HG03103 (cell line): Measurements from ENCODE around the gene HDAC8.
"Not testable (repeated sequence)": the region's sequence is repeated elsewhere in the genome, so short reads cannot be mapped to it uniquely, and the experiment has no call there.

Experiments used
- ATAC-seq: cut with Tn5 transposase; IDR thresholded peaks from one replicate; pipeline ENCODE4 v1.9.1; 2021; ENCODE audit warnings: low read depth; ENCODE audit not compliant: unreplicated experiment

Gene HDAC8

DNA sequence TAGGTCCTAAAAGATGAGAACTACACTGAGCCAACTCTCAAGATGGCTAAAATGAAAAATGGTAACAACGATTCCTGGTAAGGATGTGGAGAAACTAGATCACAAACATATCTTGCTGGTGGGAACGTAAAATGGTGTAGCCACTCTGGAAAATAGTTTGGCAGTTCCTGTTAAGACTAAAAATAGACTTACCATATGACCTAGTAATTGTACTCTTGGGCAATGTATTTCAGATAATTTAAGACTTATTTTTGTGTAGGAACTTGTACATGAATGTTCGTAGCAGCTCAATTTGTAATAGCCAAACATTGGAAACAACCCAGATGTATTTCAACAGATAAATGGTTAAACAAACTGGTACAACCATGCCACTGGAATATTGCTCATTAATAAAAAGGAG is 106.2 kb downstream of the HDAC8 start:
- ATAC-seq = no peak

DNA sequence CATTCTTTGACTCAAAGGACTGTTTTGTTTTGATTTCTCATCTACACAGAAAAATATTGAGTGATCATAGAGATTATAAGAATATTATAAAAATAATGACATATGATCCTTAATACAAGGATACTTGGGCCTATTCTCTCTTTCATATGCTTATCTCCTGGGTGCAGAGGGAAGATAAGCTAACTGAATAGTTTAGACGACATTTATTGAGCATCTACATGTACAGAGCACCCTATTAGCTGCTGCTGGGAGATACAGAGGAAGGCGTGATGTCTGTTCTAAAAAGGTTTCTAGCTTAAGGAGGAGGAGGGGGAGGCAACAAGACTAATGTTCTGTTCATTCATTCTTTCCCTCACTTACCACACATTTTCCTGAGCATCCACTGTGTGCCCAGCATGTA is 106.8 kb downstream of the HDAC8 start:
- ATAC-seq = no peak

DNA sequence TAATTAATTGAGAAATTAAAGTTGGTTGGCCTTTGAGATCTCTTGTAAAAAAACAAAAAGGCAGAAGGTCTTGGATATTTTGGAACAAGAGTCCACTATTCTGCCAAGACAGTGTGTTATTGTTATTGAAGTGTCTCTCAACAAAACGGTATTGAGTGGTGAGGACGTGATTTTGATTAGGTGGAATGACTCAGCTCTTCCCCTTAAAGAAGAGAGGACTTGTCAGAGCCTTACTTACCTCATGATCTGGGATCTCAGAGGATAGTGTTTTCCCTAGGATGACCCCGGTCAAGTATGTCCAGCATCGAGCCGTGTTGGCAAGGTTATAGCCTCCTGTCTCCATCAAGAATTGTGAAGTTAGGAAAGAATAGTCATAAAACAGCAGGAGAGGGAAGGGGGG is 110.9 kb downstream of the HDAC8 start:
- no peak for ATAC-seq

DNA sequence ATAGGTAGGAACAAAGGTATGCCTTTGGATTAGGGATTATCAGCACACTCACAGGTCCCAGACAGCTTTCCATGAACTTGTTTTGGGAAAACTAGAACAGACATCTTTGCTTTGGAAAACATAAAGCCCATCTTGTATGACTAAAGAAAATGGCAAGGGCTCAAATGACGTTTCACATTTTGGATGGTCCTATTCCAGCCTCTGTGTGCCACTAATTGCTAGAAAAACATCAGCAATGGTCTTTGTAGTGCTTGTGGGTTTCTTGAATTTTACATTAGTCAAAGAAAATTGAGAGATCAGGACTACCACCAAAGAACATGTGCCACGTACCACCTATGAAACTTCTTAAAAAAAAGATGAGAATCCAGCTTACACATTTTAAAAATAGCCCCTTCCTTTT is 111.4 kb downstream of the HDAC8 start:
- ATAC-seq = no peak

DNA sequence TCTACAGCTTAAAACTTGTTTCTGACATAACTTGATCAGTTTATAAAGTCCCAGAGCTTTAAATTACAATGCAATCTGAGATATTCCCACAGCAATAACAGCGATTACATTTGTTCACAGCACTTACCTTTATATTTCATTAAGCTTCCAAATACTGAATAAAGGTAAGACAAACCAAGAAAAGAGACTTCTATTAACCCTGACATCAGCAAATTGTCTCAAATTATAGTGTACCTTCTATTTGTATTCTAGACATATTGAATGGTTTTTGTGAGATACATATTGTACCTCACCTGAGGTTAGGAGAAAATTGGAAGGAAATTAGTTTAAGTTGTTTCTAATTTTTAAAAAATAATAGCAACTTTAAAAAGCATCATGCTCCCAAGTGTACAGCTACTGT is 111.9 kb downstream of the HDAC8 start:
- ATAC-seq = no peak

DNA sequence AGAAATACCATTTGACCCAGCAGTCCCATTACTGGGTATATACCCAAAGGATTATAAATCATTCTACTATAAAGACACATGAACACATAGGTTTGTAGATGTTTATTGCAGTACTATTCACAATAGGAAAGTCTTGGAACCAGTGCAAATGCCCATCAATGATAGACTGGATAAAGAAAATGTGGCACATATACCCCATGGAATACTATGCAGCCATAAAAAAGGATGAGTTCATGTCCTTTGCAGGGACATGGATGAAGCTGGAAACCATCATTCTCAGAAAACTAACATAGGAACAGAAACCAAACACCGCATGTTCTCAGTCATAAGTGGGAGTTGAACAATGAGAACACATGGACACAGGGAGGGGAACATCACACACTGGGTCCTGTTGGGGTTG is 123.6 kb downstream of the HDAC8 start:
- ATAC-seq = not testable (repeated sequence)

DNA sequence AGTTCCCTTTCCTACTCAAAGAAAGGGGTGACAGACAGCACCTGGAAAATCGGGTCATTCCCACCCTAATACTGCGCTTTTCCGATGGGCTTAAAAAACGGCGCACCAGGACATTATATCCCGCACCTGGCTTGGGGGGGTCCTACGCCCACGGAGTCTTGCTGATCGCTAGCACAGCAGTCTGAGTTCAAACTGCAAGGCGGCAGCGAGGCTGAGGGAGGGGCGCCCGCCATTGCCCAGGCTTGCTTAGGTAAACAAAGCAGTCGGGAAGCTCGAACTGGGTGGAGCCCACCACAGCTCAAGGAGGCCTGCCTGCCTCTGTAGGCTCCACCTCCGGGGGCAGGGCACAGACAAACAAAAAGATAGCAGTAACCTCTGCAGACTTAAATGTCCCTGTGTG is 131.9 kb downstream of the HDAC8 start:
- not testable (repeated sequence) for ATAC-seq

DNA sequence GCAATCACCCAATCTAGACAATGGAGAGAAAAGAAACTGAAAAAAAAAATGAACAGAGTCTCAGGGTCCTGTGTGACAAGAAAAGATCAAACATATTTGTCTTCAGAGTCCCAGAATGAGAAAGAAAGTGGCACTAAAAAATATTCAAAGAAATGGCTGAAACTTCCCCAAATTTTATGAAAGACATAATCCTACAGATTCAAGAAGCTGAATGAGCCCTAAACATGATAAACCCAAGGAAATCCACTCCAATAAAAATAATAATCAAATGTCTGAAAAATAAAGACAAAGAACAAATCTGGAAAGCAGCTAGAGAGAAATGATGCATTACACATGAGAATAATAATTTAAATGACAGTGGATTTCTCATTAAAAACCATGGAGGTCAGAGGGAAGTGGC is 136.6 kb downstream of the HDAC8 start:
- ATAC-seq = no peak

DNA sequence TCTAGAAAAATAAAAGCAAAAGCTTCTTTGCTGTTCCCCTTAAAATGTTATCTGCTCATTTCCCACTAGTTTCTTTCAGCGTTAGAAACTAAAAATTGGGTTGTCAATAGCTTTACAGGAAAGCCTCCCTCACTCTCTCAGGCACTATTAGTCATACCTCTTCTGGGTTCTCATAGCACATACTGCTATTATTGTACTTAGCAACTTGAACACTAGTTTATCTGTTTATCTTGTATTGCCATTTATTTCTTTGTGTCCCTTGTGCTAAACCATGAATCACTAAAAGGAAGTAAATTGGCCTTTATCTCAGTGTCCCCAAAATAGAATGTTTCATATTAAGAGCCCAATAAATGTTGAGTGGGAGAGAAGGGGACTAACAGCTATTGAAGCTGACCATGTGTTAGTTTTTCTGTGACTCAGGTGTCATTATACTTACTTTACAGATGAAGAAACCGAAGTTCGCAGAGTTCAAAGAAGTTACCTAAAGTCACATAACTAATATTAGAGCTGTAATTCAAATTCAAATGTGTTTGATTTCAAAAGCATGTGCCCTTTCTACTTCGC is 142.2 kb downstream of the HDAC8 start:
- ATAC-seq = no peak

DNA sequence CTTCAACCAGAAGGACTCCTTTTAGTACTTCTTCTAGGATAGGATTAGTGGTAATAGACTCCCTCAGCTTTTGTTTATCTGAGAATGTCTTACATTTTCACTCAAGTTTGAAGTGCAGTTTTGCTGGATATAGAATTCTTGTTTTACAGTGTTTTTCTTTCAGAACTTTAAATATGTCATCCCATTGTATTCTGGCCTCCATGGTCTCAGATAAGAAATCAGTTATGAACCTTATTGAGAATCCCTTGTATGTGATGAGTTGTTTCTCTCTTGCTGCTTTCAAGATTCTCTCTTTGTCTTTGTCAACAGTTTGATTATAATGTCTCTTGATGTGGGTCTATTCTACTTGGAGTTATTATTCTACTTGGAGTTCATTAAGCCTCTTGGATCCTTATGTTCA is 150.8 kb downstream of the HDAC8 start:
- no peak for ATAC-seq

DNA sequence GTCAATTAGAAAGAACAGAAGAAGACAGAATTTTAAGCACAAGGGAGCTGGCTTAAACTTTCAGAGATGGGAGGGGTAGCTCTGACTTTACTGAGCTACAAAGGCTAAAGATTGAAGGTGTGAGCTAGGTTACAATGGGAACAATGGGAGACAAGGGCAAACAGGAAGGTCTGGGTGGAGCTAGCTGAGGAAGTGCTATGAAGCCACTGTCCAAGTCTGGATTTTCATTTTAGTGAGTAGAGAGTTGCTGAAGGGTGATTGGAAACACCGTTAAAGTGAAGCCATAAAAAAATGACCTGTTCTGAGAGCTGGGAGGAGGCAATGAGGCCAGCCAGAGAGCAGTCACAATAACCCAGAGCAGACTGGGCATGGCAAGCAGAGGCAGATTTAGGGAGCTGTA is 162.7 kb downstream of the HDAC8 start:
- no peak for ATAC-seq

DNA sequence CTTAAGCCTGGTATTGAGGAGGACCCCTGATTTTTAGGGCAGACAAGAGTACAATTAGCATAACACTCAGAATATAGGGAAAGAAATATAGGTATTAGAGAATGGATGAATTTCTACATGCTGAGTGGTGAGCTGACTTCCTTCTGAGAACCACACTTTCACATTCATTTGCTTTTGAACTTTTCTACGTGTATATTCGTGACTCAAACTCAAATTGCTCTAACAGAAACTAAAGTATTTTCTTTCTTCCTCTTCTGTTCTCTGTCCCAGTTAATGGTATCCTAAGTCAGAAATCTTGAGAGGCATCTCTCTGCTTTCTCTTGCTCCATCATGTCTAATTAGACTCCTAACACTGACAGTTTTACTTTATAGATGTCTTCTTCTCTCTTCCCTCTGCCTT is 163.8 kb downstream of the HDAC8 start:
- ATAC-seq = no peak

DNA sequence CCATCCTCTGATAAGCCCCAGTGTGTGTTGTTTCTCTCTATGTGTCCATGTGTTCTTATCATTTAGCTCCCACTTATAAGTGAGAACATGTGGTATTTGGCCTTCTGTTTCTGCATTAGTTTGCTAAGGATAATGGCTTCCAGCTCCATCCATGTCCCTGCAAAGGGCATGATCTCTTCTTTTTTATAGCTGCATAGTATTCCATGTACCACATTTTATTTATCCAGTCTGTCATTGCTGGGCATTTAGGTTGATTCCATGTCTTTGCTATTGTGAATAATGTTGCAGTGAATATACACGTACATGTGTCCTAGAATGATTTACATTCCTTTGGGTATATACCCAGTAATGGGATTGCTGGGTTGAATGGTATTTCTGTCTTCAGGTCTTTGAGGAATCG is 167.5 kb downstream of the HDAC8 start:
- not testable (repeated sequence) for ATAC-seq

DNA sequence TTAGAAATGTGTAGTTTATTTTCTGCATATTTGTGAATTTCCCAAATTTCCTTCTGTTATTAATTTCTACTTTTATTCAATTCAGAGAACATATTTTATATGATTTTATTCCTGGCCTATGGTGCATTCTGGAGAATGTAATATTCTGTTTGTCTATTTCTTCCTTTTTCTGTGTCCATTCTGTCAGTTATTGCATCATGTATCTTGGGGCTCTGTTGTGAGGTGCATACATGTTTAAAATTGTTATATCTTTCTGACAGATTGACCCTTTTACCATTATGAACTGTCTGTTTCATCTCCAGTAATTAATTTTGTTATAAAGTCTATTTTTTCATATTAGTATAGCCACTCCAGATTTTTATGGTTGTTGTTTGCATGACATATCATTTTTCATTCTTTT is 170.0 kb downstream of the HDAC8 start:
- ATAC-seq = no peak

DNA sequence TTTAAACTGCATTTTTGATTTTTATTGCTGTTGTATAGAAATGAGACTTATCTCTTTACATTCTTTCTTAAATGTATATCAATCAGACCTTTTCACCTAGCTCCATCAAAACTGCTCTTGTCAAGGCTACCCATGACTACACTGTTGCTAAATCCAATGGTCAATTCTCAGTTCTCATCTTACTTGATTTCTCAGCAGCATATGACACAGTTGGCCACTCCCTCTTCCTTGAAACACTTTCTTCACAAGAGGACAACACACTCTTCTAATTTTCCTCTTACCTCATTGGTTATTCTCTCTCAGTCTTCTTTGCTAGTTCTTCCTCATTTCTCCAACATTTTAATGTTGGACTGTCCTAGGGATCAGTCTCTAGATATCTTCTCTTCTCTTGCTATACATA is 172.8 kb downstream of the HDAC8 start:
- no peak for ATAC-seq

DNA sequence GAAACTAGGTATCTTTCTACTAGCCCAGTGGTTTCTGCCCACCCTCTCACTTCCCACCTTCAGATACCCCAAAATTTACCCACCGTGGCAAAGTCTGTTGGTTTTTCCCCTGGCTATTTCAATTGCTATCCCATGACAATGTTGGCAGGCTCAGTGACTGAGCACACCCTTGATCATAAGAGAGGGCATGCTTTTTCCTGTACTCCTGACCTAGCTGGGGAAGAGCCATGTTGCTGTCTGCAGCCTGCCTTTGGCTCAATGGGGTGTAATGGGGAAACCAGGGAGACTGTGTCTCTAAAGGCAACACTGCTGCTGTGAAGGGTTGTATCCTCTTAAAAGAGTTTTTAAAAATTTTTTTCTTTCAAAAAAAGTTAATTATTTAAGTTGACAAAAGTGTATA is 176.5 kb downstream of the HDAC8 start:
- no peak for ATAC-seq

DNA sequence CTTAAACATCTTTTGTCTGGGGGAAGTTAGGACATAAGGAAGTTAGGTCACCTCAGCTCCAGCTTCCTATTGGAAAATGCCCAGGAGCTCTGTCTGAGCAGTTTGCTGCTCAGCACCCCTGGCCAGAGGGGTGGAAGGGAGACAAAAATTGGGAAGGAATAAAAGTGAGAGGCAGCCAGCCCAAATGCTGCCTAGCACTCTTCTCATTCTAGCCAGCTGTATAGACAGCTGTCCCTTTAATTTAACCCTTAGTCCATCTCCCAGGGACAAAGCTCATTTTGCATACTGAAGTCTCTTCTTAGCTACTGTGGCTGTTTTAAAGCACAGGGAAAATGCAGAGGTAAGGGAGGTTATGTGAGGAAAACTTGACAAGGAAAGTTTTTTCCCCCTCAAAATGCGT is 177.4 kb downstream of the HDAC8 start:
- no peak for ATAC-seq

DNA sequence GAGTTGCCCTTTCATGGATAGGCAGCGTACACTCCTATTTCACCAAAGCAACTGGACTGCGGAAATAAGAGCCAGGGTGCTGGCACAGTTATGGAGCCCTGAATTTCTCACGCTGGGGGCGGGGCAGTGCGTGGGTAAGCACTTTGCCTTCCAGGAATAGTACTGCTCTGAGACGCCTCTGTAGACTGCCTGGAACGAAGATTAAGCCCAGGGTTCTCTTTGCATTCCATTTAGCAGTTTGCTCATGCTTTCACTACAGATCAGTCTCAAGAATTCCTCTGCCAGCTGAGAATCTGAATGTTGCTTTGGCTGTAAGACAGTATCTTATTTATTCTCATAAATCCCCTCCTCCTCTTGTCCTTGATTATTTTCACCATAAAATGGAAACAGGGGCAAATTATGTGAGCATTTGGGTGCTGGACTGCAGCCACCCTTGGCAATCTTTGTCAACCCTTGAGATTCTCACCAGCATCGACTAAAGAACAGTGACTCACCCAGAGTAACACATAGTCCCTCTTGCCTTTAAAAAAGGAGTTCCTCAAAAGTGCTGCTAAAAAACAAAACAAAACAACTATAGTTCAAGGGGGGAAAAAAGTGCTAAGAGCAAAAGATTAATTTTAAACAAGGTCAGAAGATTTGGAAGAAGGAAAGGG is 178.0 kb downstream of the HDAC8 start:
- no peak for ATAC-seq

DNA sequence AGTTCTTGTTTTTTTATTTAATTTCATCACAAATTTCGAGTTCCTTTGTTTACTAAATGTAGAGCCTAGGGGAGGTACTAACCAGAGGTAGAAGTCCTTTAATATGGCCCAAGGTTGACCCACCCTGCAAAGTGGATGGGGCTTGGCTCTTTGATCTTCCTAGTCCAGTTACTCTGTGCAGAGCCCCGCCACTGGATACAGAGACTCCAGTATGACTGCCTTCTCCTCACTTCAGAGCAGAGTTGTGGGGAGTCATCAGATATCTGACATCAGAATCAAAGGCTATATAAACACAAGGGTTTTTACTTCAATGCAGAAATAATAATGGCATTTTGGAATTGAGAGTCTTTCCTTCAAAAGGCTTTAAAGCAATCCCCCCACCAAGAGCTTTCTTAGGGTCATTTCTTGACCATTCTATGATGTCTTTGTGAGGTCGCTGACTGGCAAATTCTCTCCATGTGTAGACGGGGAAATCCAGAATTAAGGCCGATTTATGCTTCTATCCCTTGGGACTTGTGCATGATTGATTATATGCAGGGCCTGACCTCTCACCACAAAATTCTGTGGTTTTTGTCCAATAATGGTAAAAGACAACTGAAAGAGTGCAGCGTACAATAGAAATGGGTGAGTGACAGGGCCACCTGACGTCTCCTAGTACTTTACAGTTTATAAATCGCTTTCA is 178.7 kb downstream of the HDAC8 start:
- ATAC-seq = no peak

DNA sequence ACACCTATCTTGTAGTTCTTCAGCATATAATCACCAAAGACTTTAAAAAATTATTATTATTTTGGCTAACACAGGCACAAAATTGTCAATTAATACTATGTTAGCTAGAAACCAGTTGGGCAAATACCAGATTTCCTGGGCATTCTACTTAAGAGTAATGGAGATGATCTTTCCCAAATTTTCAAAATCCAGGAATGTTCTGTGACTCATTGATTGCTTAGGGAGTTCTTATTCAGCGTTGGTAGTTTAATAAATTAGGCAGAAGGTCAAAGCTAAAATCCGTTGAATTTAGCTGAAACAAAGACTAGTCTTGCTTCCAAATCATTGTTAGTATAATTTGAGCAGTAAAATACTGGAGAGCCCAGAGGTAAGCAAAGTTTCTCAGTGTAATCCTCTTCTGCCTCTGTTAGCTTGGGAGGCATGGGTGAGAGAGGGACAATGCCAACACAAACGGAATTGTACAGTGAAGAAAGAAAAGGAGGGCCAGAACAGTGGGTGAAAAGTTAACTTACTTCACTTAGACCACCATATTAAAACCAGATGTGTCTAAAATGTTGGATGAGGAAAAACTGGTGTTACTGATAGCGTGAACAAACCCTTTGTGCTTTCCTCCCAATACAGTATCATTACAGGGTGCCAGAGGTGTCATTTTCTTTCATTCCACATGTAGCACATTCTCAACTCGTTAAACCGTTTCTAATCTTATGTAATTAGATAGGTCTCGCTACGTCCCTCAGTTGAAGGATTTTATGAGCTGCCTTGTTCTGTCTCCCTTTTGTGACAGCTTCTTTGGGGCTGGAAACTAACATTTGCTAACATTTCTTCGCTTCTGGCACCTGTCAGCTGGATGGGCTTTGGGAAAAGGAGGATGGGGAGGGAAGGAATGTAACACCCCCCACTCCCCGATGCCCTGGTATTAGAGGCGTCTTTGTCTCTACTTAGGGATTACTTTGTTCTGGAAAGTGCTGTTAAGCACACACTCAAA is 179.5 kb downstream of the HDAC8 start:
- no peak for ATAC-seq

DNA sequence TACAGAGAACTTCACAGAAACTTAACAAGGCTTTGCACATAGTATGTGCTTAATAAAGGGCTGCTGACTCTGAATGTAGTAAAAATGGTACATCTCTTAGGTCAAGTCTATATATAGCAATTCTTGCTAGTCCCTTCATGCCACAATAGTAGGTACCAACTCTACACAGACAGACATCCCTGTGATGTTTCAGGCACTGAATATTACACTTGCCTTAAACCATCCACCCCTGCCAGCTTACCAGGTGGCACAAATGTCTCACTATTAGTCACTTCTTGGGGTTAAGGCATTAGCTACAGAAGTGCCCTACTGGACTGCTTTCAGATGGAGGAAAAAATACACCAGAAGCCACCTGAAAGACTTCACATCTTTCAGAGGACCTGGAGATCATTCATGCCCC is 180.6 kb downstream of the HDAC8 start:
- ATAC-seq = no peak
